K562 (cell line): ENCODE data around the gene SLC35G6. TPM values are rescaled to one million over a fixed set of nuclear protein-coding genes. Genes with fewer than 3 reads are reported as not detected.

Source experiments
- SAFB2 ChIP-seq: fragments of 200-400 bp; formaldehyde crosslinking; IDR thresholded peaks from 2 replicates; pipeline ENCODE4 v1.6.1; 2018; ENCODE audit warnings: borderline replicate concordance, low read length, low read depth, moderate library complexity; ENCODE audit not compliant: severe bottlenecking
- polyA plus RNA-seq, 8 experiments: library from polyadenylated mRNA; depleted of rRNA in 4 of 8; stranded (reverse) in 5 of 8; unstranded in 3 of 8; fragments of >200 nt; fragmentation: Nextera tagmentation in 2 of 8; fragmentation: Illumina TruSeq in 1 of 8; extraction: Ambion mirVana in 2 of 8; extraction: Trizol in 1 of 8; gene quantifications; 2 replicates each; pipeline versions ENCODE4 v1.2.1 to v1.2.3, GENCODE V29; 2011 to 2014; ENCODE audit warnings: inconsistent platforms in 1 of 8, missing spikeins in 1 of 8
- total RNA-seq, 7 experiments: library from RNA; depleted of rRNA in 6 of 7; stranded (reverse); fragments of >200 nt in 6 of 7; fragmentation: Illumina TruSeq in 2 of 7; extraction: Trizol in 2 of 7; gene quantifications; 2 replicates each; pipeline versions ENCODE4 v1.2.1 to v1.2.3, GENCODE V29; 2011 to 2021; ENCODE audit warnings: low replicate concordance in 1 of 7

Gene SLC35G6
- total and polyA plus RNA-seq, 9 of the 15 experiments (the other 6 are each of a cell fraction or from before 2014, with no cell fraction given), result not detected

GRCh38 chr17:7530023-7530900 lies 49.0 kb downstream of the SLC35G6 start (continued):
- TF ChIP-seq SAFB2, result no peak

Other genes with a start within 250 kb of the SLC35G6 start
Only the 7 nearest of the 40 such genes appear.
- gene SPEM2, start 55.8 kb upstream of the SLC35G6 start, total RNA-seq (2014; rRNA removed), result not detected in 2 replicates
- gene SPEM2, start 55.8 kb upstream of the SLC35G6 start, total RNA-seq (2014; rRNA removed; fragmentation: Illumina TruSeq; extraction: Trizol), result not detected in 2 replicates
- not detected in 2 replicates for gene SPEM2, start 55.8 kb upstream of the SLC35G6 start, total RNA-seq (2015; rRNA removed; fragmentation: Illumina TruSeq; extraction: Trizol)
- gene SPEM2, start 55.8 kb upstream of the SLC35G6 start, total RNA-seq (2021), result not detected in 2 replicates
- gene SPEM2, start 55.8 kb upstream of the SLC35G6 start, polyA plus RNA-seq (2011; rRNA removed), result not detected in 2 replicates
- gene SPEM2, start 55.8 kb upstream of the SLC35G6 start, polyA plus RNA-seq (2014; fragmentation: Illumina TruSeq; extraction: Trizol), result not detected in 2 replicates
- gene SPEM2, start 55.8 kb upstream of the SLC35G6 start, polyA plus RNA-seq (2014; fragmentation: Nextera tagmentation; extraction: Ambion mirVana), result not detected
- not detected in 2 replicates for gene SPEM2, start 55.8 kb upstream of the SLC35G6 start, polyA plus RNA-seq (2014; rRNA removed)
- gene SPEM3, start 52.6 kb upstream of the SLC35G6 start, total RNA-seq (2014; rRNA removed), result not detected in 2 replicates
- gene SPEM3, start 52.6 kb upstream of the SLC35G6 start, total RNA-seq (2014; rRNA removed; fragmentation: Illumina TruSeq; extraction: Trizol), result not detected in 2 replicates
- gene SPEM3, start 52.6 kb upstream of the SLC35G6 start, total RNA-seq (2015; rRNA removed; fragmentation: Illumina TruSeq; extraction: Trizol), result not detected in 2 replicates
- not detected in 2 replicates for gene SPEM3, start 52.6 kb upstream of the SLC35G6 start, total RNA-seq (2021)
- not detected in 2 replicates for gene SPEM3, start 52.6 kb upstream of the SLC35G6 start, polyA plus RNA-seq (2011; rRNA removed)
- gene SPEM3, start 52.6 kb upstream of the SLC35G6 start, polyA plus RNA-seq (2014; fragmentation: Illumina TruSeq; extraction: Trizol), result not detected in 2 replicates
- not detected for gene SPEM3, start 52.6 kb upstream of the SLC35G6 start, polyA plus RNA-seq (2014; fragmentation: Nextera tagmentation; extraction: Ambion mirVana)
- gene SPEM3, start 52.6 kb upstream of the SLC35G6 start, polyA plus RNA-seq (2014; rRNA removed), result not detected in 2 replicates
- 5.9 and 6.7 TPM in 2 replicates for gene TMEM102, start 46.0 kb upstream of the SLC35G6 start, total RNA-seq (2014; rRNA removed)
- gene TMEM102, start 46.0 kb upstream of the SLC35G6 start, total RNA-seq (2014; rRNA removed; fragmentation: Illumina TruSeq; extraction: Trizol), result 1.1 and 1.5 TPM in 2 replicates
- gene TMEM102, start 46.0 kb upstream of the SLC35G6 start, total RNA-seq (2015; rRNA removed; fragmentation: Illumina TruSeq; extraction: Trizol), result 2.7 and 3.2 TPM in 2 replicates
- gene TMEM102, start 46.0 kb upstream of the SLC35G6 start, total RNA-seq (2021), result 6.9 and 7.6 TPM in 2 replicates
- 1.3 and 2.5 TPM in 2 replicates for gene TMEM102, start 46.0 kb upstream of the SLC35G6 start, polyA plus RNA-seq (2011; rRNA removed)
- gene TMEM102, start 46.0 kb upstream of the SLC35G6 start, polyA plus RNA-seq (2014; fragmentation: Illumina TruSeq; extraction: Trizol), result 3.0 and 5.0 TPM in 2 replicates
- gene TMEM102, start 46.0 kb upstream of the SLC35G6 start, polyA plus RNA-seq (2014; fragmentation: Nextera tagmentation; extraction: Ambion mirVana), result under 1 TPM in 1 of 2 experiments, not detected in 1; 0.03 TPM
- 4.0 and 4.5 TPM in 2 replicates for gene TMEM102, start 46.0 kb upstream of the SLC35G6 start, polyA plus RNA-seq (2014; rRNA removed)
- gene FGF11, start 41.9 kb upstream of the SLC35G6 start, total RNA-seq (2014; rRNA removed), result 3.0 and 3.5 TPM in 2 replicates
- 2.7 and 3.2 TPM in 2 replicates for gene FGF11, start 41.9 kb upstream of the SLC35G6 start, total RNA-seq (2014; rRNA removed; fragmentation: Illumina TruSeq; extraction: Trizol)
- 2.2 and 3.3 TPM in 2 replicates for gene FGF11, start 41.9 kb upstream of the SLC35G6 start, total RNA-seq (2015; rRNA removed; fragmentation: Illumina TruSeq; extraction: Trizol)
- 4.4 and 5.8 TPM in 2 replicates for gene FGF11, start 41.9 kb upstream of the SLC35G6 start, total RNA-seq (2021)
- 4.7 and 10.4 TPM in 2 replicates for gene FGF11, start 41.9 kb upstream of the SLC35G6 start, polyA plus RNA-seq (2011; rRNA removed)
- gene FGF11, start 41.9 kb upstream of the SLC35G6 start, polyA plus RNA-seq (2014; fragmentation: Illumina TruSeq; extraction: Trizol), result 6.1 and 7.5 TPM in 2 replicates
- 1 to 10 TPM; 1.2 to 1.4 TPM for gene FGF11, start 41.9 kb upstream of the SLC35G6 start, polyA plus RNA-seq (2014; fragmentation: Nextera tagmentation; extraction: Ambion mirVana)
- 3.2 and 3.4 TPM in 2 replicates for gene FGF11, start 41.9 kb upstream of the SLC35G6 start, polyA plus RNA-seq (2014; rRNA removed)
- gene CHRNB1, start 36.4 kb upstream of the SLC35G6 start, total RNA-seq (2014; rRNA removed), result 4.7 and 5.0 TPM in 2 replicates
- gene CHRNB1, start 36.4 kb upstream of the SLC35G6 start, total RNA-seq (2014; rRNA removed; fragmentation: Illumina TruSeq; extraction: Trizol), result 4.8 and 5.1 TPM in 2 replicates
- gene CHRNB1, start 36.4 kb upstream of the SLC35G6 start, total RNA-seq (2015; rRNA removed; fragmentation: Illumina TruSeq; extraction: Trizol), result 6.3 and 6.6 TPM in 2 replicates
- gene CHRNB1, start 36.4 kb upstream of the SLC35G6 start, total RNA-seq (2021), result 4.5 and 4.9 TPM in 2 replicates
- 7.5 and 7.6 TPM in 2 replicates for gene CHRNB1, start 36.4 kb upstream of the SLC35G6 start, polyA plus RNA-seq (2011; rRNA removed)
- 11.5 and 12.3 TPM in 2 replicates for gene CHRNB1, start 36.4 kb upstream of the SLC35G6 start, polyA plus RNA-seq (2014; fragmentation: Illumina TruSeq; extraction: Trizol)
- gene CHRNB1, start 36.4 kb upstream of the SLC35G6 start, polyA plus RNA-seq (2014; fragmentation: Nextera tagmentation; extraction: Ambion mirVana), result 10 to 100 TPM in 1 of 2 experiments, 1 to 10 TPM in 1; 8.2 to 11.3 TPM
- 6.8 and 7.9 TPM in 2 replicates for gene CHRNB1, start 36.4 kb upstream of the SLC35G6 start, polyA plus RNA-seq (2014; rRNA removed)
- 3.3 and 5.0 TPM in 2 replicates for gene ZBTB4, start 1.8 kb upstream of the SLC35G6 start, total RNA-seq (2014; rRNA removed)
- 2.5 and 2.7 TPM in 2 replicates for gene ZBTB4, start 1.8 kb upstream of the SLC35G6 start, total RNA-seq (2014; rRNA removed; fragmentation: Illumina TruSeq; extraction: Trizol)
- 4.0 and 4.2 TPM in 2 replicates for gene ZBTB4, start 1.8 kb upstream of the SLC35G6 start, total RNA-seq (2015; rRNA removed; fragmentation: Illumina TruSeq; extraction: Trizol)
- 6.7 and 6.9 TPM in 2 replicates for gene ZBTB4, start 1.8 kb upstream of the SLC35G6 start, total RNA-seq (2021)
- gene ZBTB4, start 1.8 kb upstream of the SLC35G6 start, polyA plus RNA-seq (2011; rRNA removed), result 2.5 and 2.7 TPM in 2 replicates
- 4.5 and 4.9 TPM in 2 replicates for gene ZBTB4, start 1.8 kb upstream of the SLC35G6 start, polyA plus RNA-seq (2014; fragmentation: Illumina TruSeq; extraction: Trizol)
- 1 to 10 TPM in 1 of 2 experiments, under 1 TPM in 1; 0.92 to 1.1 TPM for gene ZBTB4, start 1.8 kb upstream of the SLC35G6 start, polyA plus RNA-seq (2014; fragmentation: Nextera tagmentation; extraction: Ambion mirVana)
- gene ZBTB4, start 1.8 kb upstream of the SLC35G6 start, polyA plus RNA-seq (2014; rRNA removed), result 4.0 and 4.7 TPM in 2 replicates
- 31.7 and 32.1 TPM in 2 replicates for gene POLR2A, start 2.9 kb downstream of the SLC35G6 start, total RNA-seq (2014; rRNA removed)
- 9.0 and 12.4 TPM in 2 replicates for gene POLR2A, start 2.9 kb downstream of the SLC35G6 start, total RNA-seq (2014; rRNA removed; fragmentation: Illumina TruSeq; extraction: Trizol)
- 9.6 and 15.4 TPM in 2 replicates for gene POLR2A, start 2.9 kb downstream of the SLC35G6 start, total RNA-seq (2015; rRNA removed; fragmentation: Illumina TruSeq; extraction: Trizol)
- 97.6 and 109 TPM in 2 replicates for gene POLR2A, start 2.9 kb downstream of the SLC35G6 start, total RNA-seq (2021)
- gene POLR2A, start 2.9 kb downstream of the SLC35G6 start, polyA plus RNA-seq (2011; rRNA removed), result 8.7 and 13.6 TPM in 2 replicates
- 52.5 and 55.6 TPM in 2 replicates for gene POLR2A, start 2.9 kb downstream of the SLC35G6 start, polyA plus RNA-seq (2014; fragmentation: Illumina TruSeq; extraction: Trizol)
- 1 to 10 TPM; 1.3 to 1.5 TPM for gene POLR2A, start 2.9 kb downstream of the SLC35G6 start, polyA plus RNA-seq (2014; fragmentation: Nextera tagmentation; extraction: Ambion mirVana)
- gene POLR2A, start 2.9 kb downstream of the SLC35G6 start, polyA plus RNA-seq (2014; rRNA removed), result 20.9 and 23.9 TPM in 2 replicates